HUES6 (cell line): ENCODE data around the gene ZBTB5.
"Not testable (repeated sequence)": the region's sequence is repeated elsewhere in the genome, so short reads cannot be mapped to it uniquely, and the experiment has no call there.

ENCODE experiments used
- H3K27ac ChIP-seq: 2 replicates; pipeline ENCODE4 v1.7.0; 2013; ENCODE audit warnings: low read depth, mild to moderate bottlenecking, low read length, inconsistent platforms
- H3K27me3 ChIP-seq: 2 replicates; pipeline ENCODE4 v1.6.1; 2013; ENCODE audit warnings: low read length; ENCODE audit not compliant: control insufficient read depth, insufficient read depth
- H3K36me3 ChIP-seq: 2 replicates; pipeline ENCODE4 v1.6.1; 2013; ENCODE audit warnings: low read length; ENCODE audit not compliant: control insufficient read depth, insufficient read depth
- H3K4me1 ChIP-seq: 2 replicates; pipeline ENCODE4 v1.6.1; 2013; ENCODE audit warnings: low read length; ENCODE audit not compliant: control insufficient read depth, insufficient read depth
- H3K4me3 ChIP-seq: 2 replicates; pipeline ENCODE4 v1.5.1; 2013; ENCODE audit warnings: low read depth, low read length
- H3K9ac ChIP-seq: one replicate; pipeline ENCODE4 v1.6.1; 2013; ENCODE audit warnings: mild to moderate bottlenecking, low read length
- H3K9me3 ChIP-seq: 2 replicates; pipeline ENCODE4 v1.6.1; 2013; ENCODE audit warnings: low read depth, low read length; ENCODE audit not compliant: control insufficient read depth, insufficient read depth

ZBTB5 gene

DNA sequence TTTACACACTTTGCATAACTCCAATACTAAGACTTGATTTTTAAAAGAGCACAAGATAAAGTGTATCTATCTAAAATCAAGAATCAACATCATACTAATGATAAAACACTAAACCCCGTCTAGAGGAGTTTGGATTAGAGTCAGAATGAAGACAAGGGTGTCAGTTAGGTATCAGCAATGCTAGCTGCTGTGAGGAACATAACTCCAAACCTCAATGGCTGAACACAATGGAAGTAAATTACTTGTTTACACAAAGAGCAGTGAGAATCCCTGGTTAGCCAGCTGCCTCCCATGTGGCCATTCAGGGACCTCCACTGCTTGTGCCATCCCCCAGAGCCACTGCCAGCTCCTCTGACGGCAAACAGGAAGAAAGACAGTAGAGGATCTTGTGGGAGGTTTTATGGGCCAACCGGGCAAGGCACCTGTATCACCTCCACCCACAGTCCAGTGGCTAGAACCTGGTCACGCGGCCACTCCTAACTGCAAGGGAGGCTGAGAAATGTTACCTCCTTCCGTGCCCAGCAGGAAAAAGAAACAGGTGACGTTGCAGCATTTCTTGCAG lies 66.7 kb downstream of the ZBTB5 start:
- Histone ChIP-seq H3K9me3 (no peaks in the 10 kb centered on the region), H3K4me3 (no peak overlapping the region), H3K36me3 (no peaks in the 10 kb centered on the region), H3K4me1 (no peaks in the 10 kb centered on the region), H3K27me3 (no peaks in the 10 kb centered on the region), H3K9ac (no peak overlapping the region), H3K27ac (no peak overlapping the region)

DNA sequence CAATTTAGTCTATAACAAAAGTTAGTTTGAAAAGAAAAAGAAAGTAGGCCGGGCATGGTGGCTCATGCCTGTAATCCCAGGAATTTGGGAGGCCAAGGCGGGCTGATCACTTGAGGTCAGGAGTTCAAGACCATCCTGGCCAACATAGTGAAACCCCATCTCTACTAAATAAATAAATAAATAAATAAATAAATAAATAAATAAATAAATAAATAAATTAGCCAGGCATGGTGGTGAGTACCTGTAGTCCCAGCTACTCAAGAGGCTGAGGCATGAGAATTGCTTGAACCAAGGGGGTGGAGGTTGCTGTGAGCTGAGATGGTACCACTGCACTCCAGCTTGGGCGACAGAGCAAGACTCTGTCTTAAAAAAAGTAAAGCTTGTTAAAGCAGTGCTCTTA lies 67.3 kb downstream of the ZBTB5 start:
- H3K27me3 ChIP-seq, H3K9me3 ChIP-seq, H3K27ac ChIP-seq, H3K4me1 ChIP-seq, H3K4me3 ChIP-seq, H3K36me3 ChIP-seq, H3K9ac ChIP-seq: not testable (repeated sequence)

DNA sequence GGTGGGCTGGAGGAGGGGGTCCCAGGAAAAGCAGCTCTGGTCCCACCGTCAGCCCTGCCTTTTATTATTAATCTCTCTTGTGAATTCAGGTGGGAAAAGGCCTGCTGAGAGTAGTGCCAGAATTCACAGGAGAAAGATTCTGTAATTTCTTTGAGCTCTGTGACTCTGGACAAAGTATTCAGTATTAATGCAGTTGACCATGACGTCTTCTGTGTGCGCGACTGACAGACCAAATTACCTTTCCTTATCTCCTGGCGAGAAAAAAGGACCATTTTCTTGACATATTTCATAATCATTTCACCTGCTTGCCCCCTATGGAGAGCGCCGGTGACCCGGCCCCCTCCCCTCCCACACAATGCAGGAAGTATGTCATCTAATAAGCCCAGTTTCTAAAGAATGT lies 69.6 kb downstream of the ZBTB5 start:
- H3K9ac ChIP-seq: no peak overlapping the region
- no peak overlapping the region for H3K27ac ChIP-seq
- no peak overlapping the region for H3K4me3 ChIP-seq
- H3K27me3 ChIP-seq: no peaks in the 10 kb centered on the region
- peaks cover 3% of the 10 kb centered on the region; the same call in 1 of the 2 replicates for H3K4me1 ChIP-seq
- no peaks in the 10 kb centered on the region for H3K9me3 ChIP-seq
- H3K36me3 ChIP-seq: no peaks in the 10 kb centered on the region

DNA sequence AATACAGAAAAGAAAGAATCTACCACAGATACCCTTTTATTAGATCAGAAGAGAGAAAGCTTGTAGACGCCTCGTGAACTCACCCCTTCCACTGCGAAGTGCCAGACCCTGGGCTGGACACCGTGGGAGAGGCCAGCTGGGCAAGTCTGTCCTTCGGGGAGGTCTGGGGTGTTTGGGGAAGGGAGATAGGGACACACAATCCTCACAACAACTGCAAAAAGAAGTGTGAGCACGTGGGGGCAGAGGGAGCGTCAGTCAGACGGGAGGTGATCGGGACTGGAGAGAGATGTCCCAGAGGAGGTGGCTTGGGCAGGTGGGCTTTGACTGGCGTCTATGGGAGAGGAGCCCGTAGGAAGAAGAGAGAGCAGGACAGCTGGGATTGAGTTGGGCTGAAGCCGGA lies 70.0 kb downstream of the ZBTB5 start:
- Histone ChIP-seq H3K9me3 (no peaks in the 10 kb centered on the region), H3K27ac (no peak overlapping the region), H3K9ac (no peak overlapping the region), H3K4me3 (no peak overlapping the region), H3K36me3 (no peaks in the 10 kb centered on the region), H3K27me3 (no peaks in the 10 kb centered on the region), H3K4me1 (peaks cover 3% of the 10 kb centered on the region; the same call in 1 of the 2 replicates)

DNA sequence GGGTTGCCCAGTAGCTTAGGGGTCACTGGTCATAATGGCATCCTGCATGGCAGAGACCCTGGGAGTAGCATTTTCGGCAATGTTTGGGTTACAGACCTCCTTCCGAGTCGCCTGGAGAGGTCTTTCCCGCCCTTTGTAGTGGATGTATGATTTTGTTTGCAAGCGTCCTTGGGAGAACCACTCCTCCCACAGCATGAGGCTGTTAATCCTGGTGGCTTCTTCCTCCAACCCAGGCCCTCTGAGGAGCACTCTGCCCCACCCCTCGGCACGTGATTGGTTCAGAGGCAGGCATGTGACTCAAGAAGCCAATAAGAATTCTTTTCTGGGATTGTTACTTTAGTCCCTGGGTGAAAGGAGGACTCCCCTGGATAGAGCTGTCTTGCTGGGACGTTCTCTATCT lies 73.0 kb downstream of the ZBTB5 start:
- Histone ChIP-seq H3K4me1 (peaks cover 3% of the 10 kb centered on the region; the same call in 1 of the 2 replicates), H3K9me3 (no peaks in the 10 kb centered on the region), H3K27me3 (no peaks in the 10 kb centered on the region), H3K36me3 (no peaks in the 10 kb centered on the region), H3K9ac (no peak overlapping the region), H3K27ac (no peak overlapping the region), H3K4me3 (no peak overlapping the region)

DNA sequence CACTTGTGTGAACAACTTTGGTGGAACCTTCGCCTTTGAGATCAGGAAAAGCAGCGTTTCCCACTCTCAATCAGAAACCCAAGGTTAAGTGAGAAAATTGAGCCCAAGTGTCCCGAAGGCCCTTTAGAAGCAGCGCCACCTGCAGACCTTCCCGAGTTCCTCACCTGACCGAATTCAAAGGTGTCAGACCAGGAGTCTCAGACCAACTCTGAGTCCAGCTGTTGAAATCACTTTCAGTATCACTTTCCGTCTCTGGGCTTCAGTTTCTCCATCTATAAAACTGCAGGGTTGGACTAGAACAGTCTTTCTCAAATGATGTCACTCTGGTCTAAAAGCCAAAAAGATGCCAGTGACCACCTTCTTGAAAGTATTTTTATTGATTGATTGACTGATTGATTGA lies 74.5 kb downstream of the ZBTB5 start:
- no peak overlapping the region for H3K4me3 ChIP-seq
- no peaks in the 10 kb centered on the region for H3K36me3 ChIP-seq
- H3K27me3 ChIP-seq: no peaks in the 10 kb centered on the region
- H3K27ac ChIP-seq: no peak overlapping the region
- H3K9ac ChIP-seq: no peak overlapping the region
- no peaks in the 10 kb centered on the region for H3K9me3 ChIP-seq
- H3K4me1 ChIP-seq: peaks cover 3% of the 10 kb centered on the region; the same call in 1 of the 2 replicates
